ENCODE data around the gene FAM222A. TPM values are rescaled to one million over a fixed set of nuclear protein-coding genes. Genes with fewer than 3 reads are reported as not detected.

FAM222A gene
- total and polyA plus RNA-seq, 2 of the 8 experiments (the other 6 are each of a cell fraction or from before 2014, with no cell fraction given), result 0.94 to 1.1 TPM

DNA sequence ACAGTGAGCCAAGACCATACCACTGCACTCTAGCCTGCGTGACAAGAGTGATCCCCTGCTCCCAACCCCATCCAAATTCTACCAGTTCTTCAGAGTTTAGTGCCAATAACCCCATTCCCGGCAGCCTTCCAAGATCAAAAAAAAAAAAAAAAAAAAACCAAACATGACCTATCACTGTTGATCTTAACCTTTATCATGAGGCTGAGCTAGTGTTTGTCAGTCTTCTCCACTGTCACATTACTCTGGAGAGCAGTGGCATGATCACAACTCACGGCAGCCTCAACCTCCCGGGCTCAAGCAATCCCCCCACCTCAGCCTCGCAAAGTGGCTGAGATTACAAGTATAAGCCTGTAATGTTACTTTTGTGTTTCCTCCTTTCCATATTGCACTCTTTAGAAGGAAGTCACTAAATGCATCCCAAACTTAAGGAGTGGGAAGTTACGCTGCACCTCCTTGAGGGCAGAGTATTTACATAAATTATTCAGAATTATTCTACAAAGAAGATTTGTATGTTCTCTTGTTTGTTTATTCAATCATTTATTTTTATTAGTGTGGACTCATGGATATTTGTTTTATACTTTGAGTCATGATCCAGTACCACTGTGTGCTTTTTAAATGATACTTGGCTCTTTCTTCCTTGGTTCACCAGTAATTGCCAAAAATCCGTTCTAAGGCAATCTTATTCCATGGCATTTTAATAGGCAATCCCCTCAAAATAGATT, 31.5 kb upstream of the FAM222A start:
- H2BK15ac ChIP-seq (ENCODE audit: low read length), result no peak overlapping the region
- H4K91ac ChIP-seq (replicated peaks; ENCODE audit: insufficient read length, low read length), result no peak overlapping the region
- peaks cover 0 to 8% (median 4%) of the 10 kb centered on the region in 4 experiments; a peak in 4 of 7 replicates for H3K4me1 ChIP-seq (replicated peaks in 1 of 4; ENCODE audit: control insufficient read depth in 3 of 4, insufficient read depth in 4 of 4, low read length in 3 of 4)
- H3K36me3 ChIP-seq (ENCODE audit: control insufficient read depth in 2 of 4, insufficient read depth in 4 of 4, low read length in 3 of 4), result no peaks in the 10 kb centered on the region
- TF ChIP-seq MAFK (IDR thresholded peaks at IDR 0.05; ENCODE audit: low read depth, low read length) (no peak), RFX5 (IDR thresholded peaks at IDR 0.05; ENCODE audit: borderline replicate concordance, low read depth, low read length) (no peak), CHD1 (IDR thresholded peaks at IDR 0.05; ENCODE audit: low read depth, low read length) (no peak)
- no peak overlapping the region for H2AK5ac ChIP-seq (ENCODE audit: low read depth, low read length)
- no peak overlapping the region for H2BK20ac ChIP-seq (ENCODE audit: low read length)
- H2AFZ ChIP-seq (ENCODE audit: low read length), result no peak overlapping the region
- no peak overlapping the region for H4K8ac ChIP-seq (ENCODE audit: extremely low read depth, insufficient read depth, low read length)
- H2BK120ac ChIP-seq (replicated peaks; ENCODE audit: low read depth, low read length), result no peak overlapping the region
- H3K79me2 ChIP-seq (ENCODE audit: control insufficient read depth in 1 of 2, insufficient read depth in 2 of 2, low read length in 2 of 2), result no peaks in the 10 kb centered on the region
- H3K9me3 ChIP-seq (ENCODE audit: insufficient read depth in 2 of 2, low read depth in 1 of 2, low read length in 1 of 2), result no peaks in the 10 kb centered on the region
- peaks cover 0 to 7% (median under 1%) of the 10 kb centered on the region in 4 experiments; a peak in 4 of 7 replicates for H3K27me3 ChIP-seq (replicated peaks in 1 of 4; ENCODE audit: control insufficient read depth in 3 of 4, extremely low read depth in 1 of 4, insufficient read depth in 3 of 4, low read length in 3 of 4)
- no peak overlapping the region for H3K4me2 ChIP-seq (ENCODE audit: insufficient read depth in 1 of 2, low read depth in 2 of 2, low read length in 2 of 2)
- H3K79me1 ChIP-seq (ENCODE audit: low read depth, low read length), result no peaks in the 10 kb centered on the region
- peaks cover 6% of the 10 kb centered on the region; the same call in 1 of the 2 replicates for H3K23me2 ChIP-seq (ENCODE audit: low read depth, low read length)
- H3K4ac ChIP-seq (replicated peaks; ENCODE audit: insufficient read length, low read depth, low read length), result no peak overlapping the region
- ChIA-PET CTCF (ENCODE audit: partially characterized antibody) (interaction anchor here (1.1 kb wide), 1 partner anchor 11 kb away, joined by 4 read pairs; no protein-coding TSS in a partner anchor), POLR2A (ENCODE audit: partially characterized antibody) (no interaction called here)
- H3K27ac ChIP-seq (ENCODE audit: low read depth, low read length), result no peak overlapping the region
- H4K5ac ChIP-seq (ENCODE audit: insufficient read length, low read depth, low read length), result no peak overlapping the region
- H2BK5ac ChIP-seq (ENCODE audit: low read depth, low read length), result no peak overlapping the region
- WGBS, 2 experiments (ENCODE audit: extremely low coverage in 1 of 2, insufficient coverage in 1 of 2, insufficient read length in 1 of 2, insufficient replicate concordance in 2 of 2, low coverage in 1 of 2, low lambda C conversion rate in 2 of 2, missing lambda C conversion rate in 1 of 2), result 89% methylated on average over 7 of the region's 7 CpGs; no CpG with 5 or more reads in 1 of the 2 experiments
- no peak overlapping the region for H3K18ac ChIP-seq (ENCODE audit: extremely low read depth, low read length)
- H3K4me3 ChIP-seq (ENCODE audit: extremely low read depth in 1 of 4, insufficient read depth in 2 of 4, low read depth in 3 of 4, low read length in 4 of 4), result no peak overlapping the region
- FAIRE-seq (no peak), DNase-seq (ENCODE audit: low read depth in 1 of 2, low spot score in 2 of 2) (no peak)
- H3K23ac ChIP-seq (ENCODE audit: insufficient read length), result no peak overlapping the region
- H2BK12ac ChIP-seq (ENCODE audit: low read depth, low read length), result no peak overlapping the region
- no peak overlapping the region for H3K14ac ChIP-seq (ENCODE audit: insufficient read length)
- H3K56ac ChIP-seq (replicated peaks; ENCODE audit: insufficient read length, low read depth, low read length), result no peak overlapping the region
- H3K9ac ChIP-seq (replicated peaks in 1 of 4; ENCODE audit: extremely low read depth in 1 of 4, low read depth in 3 of 4, low read length in 3 of 4), result no peak overlapping the region
- H4K20me1 ChIP-seq (replicated peaks in 1 of 2; ENCODE audit: control insufficient read depth in 1 of 2, insufficient read depth in 2 of 2, low read length in 2 of 2), result no peaks in the 10 kb centered on the region
